SIG-M5 (cell line): ENCODE measurements around the gene KLC1.
"Not testable (repeated sequence)": the region's sequence is repeated elsewhere in the genome, so short reads cannot be mapped to it uniquely, and the experiment has no call there.

Source experiments
- DNase-seq: peaks from one replicate; lab custom pipeline; 2025; lab: John Stamatoyannopoulos, UW

KLC1 gene

GRCh38 chr14:103688906-103689902 is 60.2 kb downstream of the KLC1 start:
- no peak for DNase-seq

- DNase-seq, result no peak
Measured at GRCh38 chr14:103690332-103690731, 61.3 kb downstream of the KLC1 start.

GRCh38 chr14:103691655-103692054 is 62.6 kb downstream of the KLC1 start:
- not testable (repeated sequence) for DNase-seq

- DNase-seq, result no peak
Measured at GRCh38 chr14:103692159-103692558, 63.1 kb downstream of the KLC1 start.

GRCh38 chr14:103692871-103693270 is 63.9 kb downstream of the KLC1 start:
- DNase-seq, result no peak

GRCh38 chr14:103693515-103693914 is 64.5 kb downstream of the KLC1 start:
- DNase-seq, result no peak

GRCh38 chr14:103694572-103695026 is 65.6 kb downstream of the KLC1 start:
- DNase-seq, result no peak

- no peak for DNase-seq
Measured at GRCh38 chr14:103695296-103696069, 66.5 kb downstream of the KLC1 start.

- no peak for DNase-seq
Measured at GRCh38 chr14:103696070-103696402, 67.0 kb downstream of the KLC1 start.

- DNase-seq, result no peak
Measured at GRCh38 chr14:103696466-103697071, 67.6 kb downstream of the KLC1 start.

GRCh38 chr14:103697206-103697602 is 68.2 kb downstream of the KLC1 start:
- DNase-seq, result no peak

GRCh38 chr14:103697603-103698379 is 68.8 kb downstream of the KLC1 start:
- no peak for DNase-seq

- no peak for DNase-seq
Measured at GRCh38 chr14:103698380-103699260, 69.6 kb downstream of the KLC1 start.

- DNase-seq, result no peak
Measured at GRCh38 chr14:103699261-103699661, 70.2 kb downstream of the KLC1 start.

GRCh38 chr14:103699901-103700752 is 71.1 kb downstream of the KLC1 start:
- DNase-seq, result no peak

GRCh38 chr14:103700753-103701490 is 71.9 kb downstream of the KLC1 start:
- DNase-seq, result no peak

GRCh38 chr14:103702095-103702494 is 73.1 kb downstream of the KLC1 start:
- DNase-seq, result no peak

GRCh38 chr14:103702497-103703432 is 73.8 kb downstream of the KLC1 start:
- DNase-seq, result no peak
